Nucleus accumbens (tissue), 56 donors: ENCODE data around the gene EPS8.

Source experiments
- DNase-seq, 56 donors: peaks; one replicate each; lab custom pipeline; 2025; lab: John Stamatoyannopoulos, UW

EPS8 gene

DNA sequence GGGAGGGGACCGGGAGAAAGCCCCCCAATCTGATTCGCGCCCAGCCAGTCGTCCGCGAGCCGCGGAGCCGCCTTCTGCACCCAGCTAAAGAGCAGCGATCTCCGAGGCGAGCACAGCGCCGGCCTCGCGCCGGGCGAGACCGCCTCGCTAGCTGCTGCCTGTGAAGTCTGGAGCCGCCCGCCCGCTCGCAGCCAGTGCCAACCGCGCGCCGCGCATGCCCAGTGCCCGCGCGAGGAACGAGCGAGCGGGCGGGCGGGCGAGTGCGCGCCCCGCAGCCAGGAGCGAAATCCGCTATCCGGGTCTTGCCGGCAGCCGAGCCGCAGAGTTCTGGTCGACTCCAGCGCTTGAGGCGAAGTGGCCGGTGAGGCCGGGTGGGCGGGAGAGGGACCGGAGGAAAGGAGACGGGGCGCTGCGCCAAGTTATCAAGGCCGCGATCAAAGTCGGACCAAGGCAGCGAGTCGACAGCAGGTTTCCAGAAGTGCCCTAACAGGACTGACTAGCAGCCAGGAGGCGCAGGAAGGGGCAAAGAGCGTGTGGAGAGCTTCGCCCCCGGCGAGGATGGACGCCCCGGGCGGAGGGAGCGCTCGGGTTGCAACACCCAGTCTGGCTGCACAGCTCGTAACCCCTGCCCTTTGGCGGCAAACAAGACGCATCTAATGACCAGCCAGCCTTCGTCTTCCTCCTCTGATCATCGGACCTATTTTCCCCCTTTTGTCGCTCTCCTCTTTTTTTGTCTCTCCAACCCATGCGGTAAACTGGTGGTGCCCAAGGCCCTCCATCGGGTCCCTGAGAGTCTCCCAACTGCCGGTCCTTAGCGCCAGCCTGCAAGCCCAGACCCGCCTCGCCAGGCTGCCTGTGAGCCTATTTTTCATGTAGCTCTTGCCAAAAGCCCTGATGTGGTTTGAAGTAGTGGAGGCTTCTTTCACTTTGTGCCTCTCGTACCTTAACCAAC lies at the start of gene EPS8:
EPS8 (minus strand) TSS at position 169 of the 952 bp plus-strand sequence. CDS start 106,437 bp downstream, outside the sequence.
- DNase-seq = peak in 55 of 56 donors; percentile 32 to 99 (median 86)

DNA sequence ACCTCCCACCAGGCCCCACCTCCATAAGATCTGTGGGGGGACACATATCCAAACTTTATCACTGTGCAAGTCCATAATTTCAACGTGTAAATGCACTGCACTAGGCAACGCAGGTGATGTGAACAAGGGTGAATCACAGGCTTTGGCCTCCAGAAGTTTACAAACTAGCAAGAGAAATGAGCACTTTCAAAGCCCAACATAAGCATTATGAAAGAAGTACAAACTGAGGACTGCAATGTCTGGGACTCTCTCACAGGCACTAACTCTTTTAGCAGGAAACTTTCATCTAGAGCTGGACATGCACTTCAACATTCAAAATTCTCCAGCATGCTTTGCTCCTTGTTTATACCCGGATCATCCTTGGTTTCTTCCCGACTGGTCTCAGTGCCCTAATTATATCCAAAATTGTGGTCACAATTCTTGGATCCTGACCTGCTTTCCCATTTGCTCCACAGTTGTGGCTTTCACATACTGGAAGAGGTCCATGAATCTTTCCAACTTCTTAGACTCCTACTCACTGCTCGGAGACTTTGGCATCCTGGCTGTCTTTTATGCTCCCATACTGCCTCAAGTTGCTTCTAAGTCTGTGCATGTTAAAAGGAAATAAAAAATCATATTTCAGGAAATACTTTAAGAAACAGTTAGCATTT lies 48.1 kb upstream of the EPS8 start:
- DNase-seq = no peak

DNA sequence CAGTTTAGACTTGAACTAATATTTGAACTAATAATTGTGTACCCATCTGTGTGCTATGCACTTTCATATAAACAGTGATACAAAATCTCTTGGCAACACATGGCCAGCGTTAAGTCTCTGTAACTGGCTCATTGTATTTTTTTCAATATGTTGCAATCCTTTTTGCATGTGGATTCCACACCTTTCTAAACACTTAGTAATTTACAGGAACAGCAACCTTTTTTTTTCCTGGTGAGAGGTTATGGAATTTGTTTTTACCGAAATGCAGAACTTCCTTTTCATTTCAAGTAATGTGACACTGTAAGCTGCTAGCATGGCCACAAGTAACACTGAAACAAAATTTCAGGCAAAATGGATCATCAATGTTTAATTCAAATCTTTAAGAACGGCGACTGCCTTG lies 45.4 kb upstream of the EPS8 start:
- DNase-seq = no peak

DNA sequence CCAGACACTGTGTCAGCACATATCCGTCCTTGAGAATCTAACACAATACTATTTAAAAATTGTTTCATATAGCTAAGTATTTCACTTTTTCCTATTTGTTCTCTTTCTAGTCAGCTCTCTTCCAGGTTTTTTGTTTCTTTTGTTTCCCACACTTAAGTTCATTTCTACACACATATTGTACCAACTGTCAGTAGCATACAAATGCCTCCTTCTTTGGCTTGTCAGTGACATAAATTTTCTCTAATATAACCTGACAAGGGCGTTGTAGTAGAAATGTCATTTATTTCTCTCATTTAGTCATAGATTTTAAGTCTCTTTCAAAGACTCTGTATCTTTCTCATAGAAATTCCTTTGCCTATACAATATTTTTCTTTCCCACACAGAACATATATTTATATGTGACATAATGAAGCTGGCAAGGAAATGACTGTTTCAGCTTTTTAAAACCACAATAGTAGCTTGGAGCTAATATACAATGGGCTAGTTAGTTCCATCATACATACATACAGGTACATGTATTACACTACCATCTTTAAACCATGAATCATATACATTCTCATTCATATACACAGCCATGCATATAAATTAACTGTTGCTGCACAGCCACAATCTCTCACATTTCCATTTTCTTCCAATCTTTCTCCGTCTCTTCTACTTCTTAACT lies 42.3 kb upstream of the EPS8 start:
- no peak for DNase-seq

DNA sequence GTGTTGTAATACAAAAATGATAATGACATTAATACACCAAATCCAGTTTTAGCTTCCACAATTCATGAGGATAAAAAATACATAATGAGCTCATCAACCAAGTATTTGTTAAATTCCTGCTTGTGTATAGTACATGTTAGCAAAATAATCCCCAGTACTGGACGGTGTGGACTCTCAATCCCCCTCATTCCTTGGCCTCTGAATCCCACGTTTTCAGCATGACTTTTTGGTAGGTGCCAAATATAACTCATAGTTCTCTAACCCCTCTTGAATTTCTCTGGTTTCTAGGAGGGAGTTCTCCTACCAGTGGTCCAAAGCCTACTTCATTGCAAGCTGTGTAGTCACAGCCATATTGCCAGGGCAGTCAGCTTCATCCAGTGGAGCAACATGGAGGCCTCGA lies 41.4 kb upstream of the EPS8 start:
- DNase-seq = no peak

DNA sequence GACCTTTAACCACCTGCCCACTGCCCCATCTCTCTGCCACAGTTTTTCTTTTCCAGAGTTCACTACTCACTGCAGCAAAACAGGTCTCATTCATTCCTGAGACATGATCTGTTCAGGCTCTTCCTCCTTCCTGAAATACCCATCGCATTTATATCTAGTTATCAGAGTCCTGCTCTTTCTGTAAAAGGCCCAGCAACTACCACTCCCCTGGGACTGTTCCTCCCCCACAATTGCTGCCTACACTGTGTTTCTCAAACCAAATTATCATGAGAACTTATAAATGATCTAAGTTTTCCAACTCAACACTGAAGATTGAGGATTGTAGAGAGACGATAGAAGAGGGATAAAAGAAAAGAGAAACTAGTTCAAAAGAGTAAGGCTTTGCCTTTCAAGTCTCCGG lies 40.8 kb upstream of the EPS8 start:
- DNase-seq = no peak

DNA sequence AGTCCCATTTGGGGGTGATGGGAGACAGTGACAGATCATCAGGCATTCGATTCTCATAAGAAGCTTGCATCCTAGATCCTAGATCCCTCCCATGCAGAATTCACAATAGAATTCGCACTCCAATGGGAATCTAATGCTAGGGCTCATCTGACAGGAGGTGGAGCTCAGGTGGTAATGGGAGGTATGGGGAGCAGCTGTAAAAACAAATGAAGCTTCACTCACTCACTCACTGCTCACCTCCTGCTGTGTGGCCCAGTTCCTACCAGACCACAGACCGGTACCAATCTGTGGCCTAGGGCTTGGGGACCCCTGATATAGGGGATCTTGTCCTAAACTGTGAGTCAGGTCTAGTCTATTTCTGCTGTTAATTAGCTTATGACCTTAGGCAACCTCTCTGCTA lies 40.1 kb upstream of the EPS8 start:
- no peak for DNase-seq

DNA sequence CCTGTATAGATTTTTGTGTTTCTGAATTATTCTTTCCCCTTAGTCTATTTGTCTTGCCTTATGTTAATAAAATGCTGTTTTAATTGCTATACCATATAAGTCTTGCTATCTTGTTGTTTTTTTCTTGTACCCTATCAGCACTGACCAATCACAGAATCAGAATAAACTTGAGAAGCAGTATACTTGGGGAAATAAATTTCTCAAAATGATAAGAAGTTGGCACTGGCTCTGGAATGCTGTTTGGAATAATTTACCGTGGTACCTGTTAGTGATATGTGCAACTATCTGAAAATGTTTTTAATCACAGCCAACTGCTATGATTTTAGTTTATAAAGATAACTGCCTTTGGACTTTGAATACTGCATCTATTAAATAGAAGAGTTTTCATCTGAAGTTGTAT lies 37.9 kb upstream of the EPS8 start:
- DNase-seq = no peak

DNA sequence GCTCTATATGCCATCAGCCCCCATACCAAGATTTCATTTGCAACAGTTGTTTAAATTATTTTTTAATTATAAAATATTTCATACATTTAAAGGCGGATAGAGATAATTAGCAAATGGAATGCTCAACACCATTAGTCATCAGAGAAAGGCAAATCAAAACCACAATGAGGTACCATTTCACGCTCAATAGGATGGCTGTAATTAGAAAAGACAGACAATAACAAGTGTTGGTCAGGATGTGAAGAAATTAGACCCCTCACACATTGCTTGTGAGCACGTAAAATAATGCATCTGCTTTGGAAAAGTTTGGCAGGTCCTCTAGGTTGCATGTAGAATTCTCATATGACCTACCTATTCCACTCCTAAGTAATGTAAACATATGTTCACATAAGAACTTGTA lies 35.3 kb upstream of the EPS8 start:
- DNase-seq = no peak

DNA sequence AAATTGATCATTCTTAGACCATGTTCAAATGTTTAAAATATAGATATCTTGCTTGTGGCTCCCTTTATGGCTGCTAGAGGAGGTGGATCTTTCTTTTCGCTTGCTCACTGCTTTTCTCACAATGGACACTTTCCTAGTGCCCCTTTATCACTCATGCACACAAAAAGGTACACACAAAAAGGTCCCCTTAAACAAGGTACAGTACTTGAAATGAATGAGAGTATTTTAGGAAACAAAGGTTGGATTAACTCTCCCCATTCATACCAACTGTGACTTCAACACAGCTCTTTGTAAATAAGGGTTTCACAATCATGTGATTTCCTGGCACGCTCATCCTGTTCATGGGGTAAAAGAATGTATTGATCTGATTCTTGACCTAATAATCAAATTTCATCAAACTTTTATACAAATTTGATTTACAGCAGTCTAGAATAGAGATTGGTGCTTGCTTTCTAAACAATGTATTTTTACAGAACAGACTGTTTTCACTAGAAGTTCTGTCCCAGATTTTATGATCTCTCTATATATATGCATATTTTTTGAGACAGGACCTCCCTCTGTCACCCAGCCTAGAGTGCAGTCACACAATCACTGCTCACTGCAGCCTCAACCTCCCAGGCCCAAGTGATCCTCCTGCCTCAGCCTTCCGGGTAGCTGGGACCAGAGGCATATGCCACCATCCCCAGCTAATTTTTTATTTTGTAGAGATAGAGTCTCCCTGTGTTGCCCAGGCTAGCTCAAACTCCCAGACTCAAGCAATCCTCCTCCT lies 34.4 kb upstream of the EPS8 start:
- no peak for DNase-seq

DNA sequence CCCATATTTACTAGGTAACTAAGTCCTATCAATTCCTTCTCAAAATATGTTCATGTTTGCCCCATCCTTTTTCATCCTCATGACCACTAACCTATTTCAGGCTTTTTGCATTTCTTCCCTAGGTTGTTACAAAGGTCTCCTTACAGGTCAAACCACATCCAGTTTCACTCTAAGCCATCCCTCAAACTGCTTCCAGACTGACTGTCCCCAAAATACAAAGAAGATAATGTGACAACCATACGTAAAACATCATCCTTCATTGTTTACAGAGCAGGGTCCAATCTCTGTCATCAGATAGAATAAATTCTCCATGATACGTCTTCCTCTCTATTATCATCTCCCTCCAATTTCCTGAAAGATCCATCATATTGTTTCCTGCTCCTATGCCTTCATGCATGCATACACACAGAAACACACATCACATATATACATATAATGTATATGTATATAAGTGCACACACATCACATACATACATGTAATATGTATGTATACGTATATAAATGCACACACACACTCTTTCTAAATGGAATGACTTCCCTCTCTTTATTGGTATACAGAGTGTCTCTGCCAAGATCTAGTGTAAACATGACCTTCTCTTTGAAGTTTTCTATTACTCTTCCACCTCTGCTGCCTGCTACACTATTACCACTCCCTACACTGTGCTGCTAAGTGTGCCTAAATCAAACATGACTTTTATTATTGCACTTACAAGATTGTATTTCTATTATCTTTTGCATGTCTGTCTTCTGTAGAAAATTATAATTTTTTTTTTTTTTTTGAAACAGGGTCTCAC lies 30.7 kb upstream of the EPS8 start:
- no peak for DNase-seq

DNA sequence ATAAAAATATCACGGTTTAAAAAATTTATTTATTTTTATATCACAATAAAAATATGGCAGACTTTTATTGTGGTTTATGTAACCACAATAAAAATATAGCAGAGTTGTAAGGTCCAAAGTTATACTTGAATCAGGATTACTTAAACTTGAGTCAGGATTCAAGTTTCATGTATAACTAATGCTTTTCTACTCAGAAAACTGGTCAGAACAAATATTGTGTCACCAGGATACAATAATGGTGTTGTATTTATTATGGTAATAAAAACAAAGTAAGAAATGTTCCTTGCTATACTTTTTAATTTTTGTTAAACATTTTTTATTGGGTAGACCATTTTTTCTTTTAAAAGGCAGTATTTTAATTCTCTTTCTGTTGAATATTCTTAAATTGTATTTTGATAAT lies 29.2 kb upstream of the EPS8 start:
- DNase-seq = no peak

DNA sequence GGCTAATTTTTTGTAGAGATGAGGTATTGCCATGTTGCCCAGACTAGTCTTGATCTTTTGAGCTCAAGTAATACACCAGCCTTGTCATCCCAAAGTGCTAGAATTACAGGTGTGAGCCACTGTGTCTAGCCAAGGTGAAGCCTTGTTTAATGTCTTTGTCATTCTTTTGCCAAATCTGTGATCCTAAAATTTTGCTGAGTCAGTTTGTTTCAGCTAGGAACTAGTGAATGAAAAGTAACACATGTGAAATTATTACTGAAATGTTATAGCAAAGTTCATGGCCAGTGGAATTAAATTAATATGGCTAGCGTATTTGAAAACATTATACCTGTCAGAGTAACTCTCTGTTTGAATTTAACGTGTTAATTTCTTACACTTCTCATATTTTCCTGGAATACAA lies 26.5 kb upstream of the EPS8 start:
- no peak for DNase-seq

DNA sequence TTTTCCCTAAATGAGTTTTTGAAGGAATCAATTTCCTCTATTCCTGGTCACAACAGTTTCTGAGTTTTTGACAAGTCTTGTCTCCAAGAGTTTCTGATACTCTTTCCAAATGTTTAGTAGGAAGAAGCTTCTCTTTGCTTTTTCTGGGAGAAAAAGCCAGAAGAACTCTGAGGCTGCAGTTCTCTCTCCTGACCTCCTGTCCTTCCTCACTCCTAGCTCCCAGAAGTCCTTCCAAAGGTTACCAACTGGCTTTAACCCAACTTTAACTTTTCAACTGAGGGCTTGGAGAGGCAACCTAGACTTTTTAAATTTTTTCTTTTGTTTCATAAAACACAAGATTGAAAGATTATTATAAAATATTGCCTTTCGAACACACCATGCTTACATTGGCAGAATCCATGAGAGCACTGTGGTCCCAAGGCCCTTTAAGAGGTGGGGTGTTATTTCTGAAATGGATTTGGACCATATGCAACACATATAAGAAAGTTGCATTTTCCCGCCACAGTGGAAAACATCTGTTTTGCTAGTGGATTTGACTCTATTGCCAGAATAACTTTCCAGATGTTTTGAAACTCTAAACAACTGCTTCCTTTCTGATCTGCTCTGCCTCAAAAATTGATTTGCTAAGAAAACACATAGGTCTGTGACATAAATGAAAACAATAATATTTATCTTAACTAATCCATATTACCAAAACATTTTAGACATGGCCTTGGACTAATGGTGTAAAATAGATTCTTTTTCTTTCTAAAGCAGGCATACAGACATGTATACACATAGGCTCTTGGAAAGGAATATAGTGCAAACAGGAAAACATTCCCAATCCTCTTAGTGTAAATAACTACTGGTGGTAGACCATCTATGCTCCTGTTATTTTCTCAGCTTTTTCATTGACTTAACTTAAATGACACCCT lies 22.3 kb upstream of the EPS8 start:
- no peak for DNase-seq

DNA sequence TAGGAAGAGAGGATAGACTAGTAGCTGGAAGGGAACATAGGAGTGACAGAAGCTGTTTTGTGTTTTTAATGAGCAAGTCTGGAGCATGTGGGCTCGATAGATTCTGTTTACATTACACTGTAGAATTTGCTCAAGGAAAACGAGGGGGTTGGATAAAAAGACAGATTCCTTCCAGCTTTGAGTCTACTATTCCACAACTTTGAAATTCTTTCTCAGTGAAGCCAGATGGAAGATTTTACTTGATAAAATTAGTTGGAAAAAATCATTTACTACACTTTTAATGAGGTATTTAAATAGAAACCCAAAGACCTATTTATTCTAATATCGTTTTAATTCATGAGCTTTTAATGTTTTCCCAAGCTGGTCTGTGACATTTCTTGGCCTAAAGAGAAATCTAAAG lies 19.5 kb upstream of the EPS8 start:
- no peak for DNase-seq

DNA sequence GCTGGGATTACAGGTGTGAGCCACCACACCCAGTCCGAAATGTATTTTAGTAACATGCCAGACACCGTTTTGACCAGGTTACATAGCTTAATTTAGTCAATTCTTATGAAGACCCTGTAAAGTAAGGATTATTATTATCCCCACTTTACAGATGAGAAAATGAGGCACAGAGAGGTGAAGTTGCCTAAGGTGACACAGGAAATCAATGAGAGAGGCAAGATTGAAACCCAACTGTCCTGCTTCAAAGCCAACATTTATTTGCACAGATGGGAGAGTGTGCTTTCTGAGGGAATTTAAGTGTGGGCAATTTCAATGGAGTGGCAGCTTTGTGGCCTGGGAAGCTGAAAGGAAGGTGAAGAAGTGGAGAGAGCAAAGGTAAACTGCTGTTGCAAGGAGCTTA lies 19.1 kb upstream of the EPS8 start:
- DNase-seq = no peak

DNA sequence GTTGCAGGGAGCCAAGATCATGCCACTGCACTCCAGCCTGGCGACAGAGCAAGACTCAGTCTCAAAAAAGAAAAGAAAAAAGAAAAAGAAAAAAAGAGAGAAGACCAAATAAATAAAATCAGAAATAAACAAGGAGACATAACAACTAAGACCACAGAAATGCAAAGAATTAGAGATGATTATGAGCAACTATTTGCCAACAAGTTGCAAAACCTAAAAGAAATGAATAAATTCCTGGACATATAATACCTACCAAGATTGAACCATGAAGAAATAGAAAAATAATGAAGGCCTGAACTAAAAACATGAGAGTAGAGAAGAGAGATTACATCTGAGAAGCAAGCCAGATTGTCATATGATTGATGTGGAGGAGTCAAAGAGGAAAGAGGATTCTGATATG lies 17.6 kb upstream of the EPS8 start:
- DNase-seq = no peak
